Astrocyte of the cerebellum (primary cell): Measurements from ENCODE around the gene TPCN1.

Experiments used
- DNase-seq: peaks from one replicate; pipeline ENCODE4 v3.0.0-alpha.2; 2011; ENCODE audit warnings: low read depth
- H3K4me3 ChIP-seq: 2 replicates; pipeline ENCODE4 v1.5.1; 2011; ENCODE audit warnings: mild to moderate bottlenecking, low read depth, low read length, moderate library complexity
- CTCF ChIP-seq: IDR thresholded peaks from 2 replicates; pipeline ENCODE4 v1.5.1; 2012; ENCODE audit warnings: low read length, low read depth, moderate library complexity, mild to moderate bottlenecking; ENCODE audit errors: missing control alignments
- in situ Hi-C: cut with HindIII; loops from 2 replicates; pipeline ENCODE4 v1.10.0; 2017; ENCODE audit warnings: low sequenced_read_pairs

Gene TPCN1

GRCh38 chr12:113244478-113244958 lies 23.3 kb downstream of the TPCN1 start:
- no peak for TF ChIP-seq CTCF
- in situ Hi-C loops, result no loop called here
- DNase-seq, result no peak
- H3K4me3 ChIP-seq, result no peak overlapping the region

- no peak overlapping the region for H3K4me3 ChIP-seq
- in situ Hi-C loops, result no loop called here
- TF ChIP-seq CTCF, result no peak
- peak; percentile 62 for DNase-seq
These were observed 24.6 kb downstream of the TPCN1 start for GRCh38 chr12:113245695-113246477.

- in situ Hi-C loops, result no loop called here
- no peak overlapping the region for H3K4me3 ChIP-seq
- no peak for TF ChIP-seq CTCF
- DNase-seq, result no peak
These were observed 25.3 kb downstream of the TPCN1 start for GRCh38 chr12:113246478-113247122.

GRCh38 chr12:113247123-113248050 lies 26.1 kb downstream of the TPCN1 start:
- TF ChIP-seq CTCF, result no peak
- DNase-seq, result no peak
- H3K4me3 ChIP-seq, result no peak overlapping the region
- in situ Hi-C loops, result no loop called here

GRCh38 chr12:113248051-113248825 lies 27.0 kb downstream of the TPCN1 start:
- no peak overlapping the region for H3K4me3 ChIP-seq
- in situ Hi-C loops, result no loop called here
- TF ChIP-seq CTCF, result no peak
- DNase-seq, result no peak
